ENCODE results near the gene DGUOK. TPM values are rescaled to one million over a fixed set of nuclear protein-coding genes. Genes with fewer than 3 reads are reported as not detected.

Gene DGUOK
- polyA plus RNA-seq, 1 donor: 35.3 TPM

DNA sequence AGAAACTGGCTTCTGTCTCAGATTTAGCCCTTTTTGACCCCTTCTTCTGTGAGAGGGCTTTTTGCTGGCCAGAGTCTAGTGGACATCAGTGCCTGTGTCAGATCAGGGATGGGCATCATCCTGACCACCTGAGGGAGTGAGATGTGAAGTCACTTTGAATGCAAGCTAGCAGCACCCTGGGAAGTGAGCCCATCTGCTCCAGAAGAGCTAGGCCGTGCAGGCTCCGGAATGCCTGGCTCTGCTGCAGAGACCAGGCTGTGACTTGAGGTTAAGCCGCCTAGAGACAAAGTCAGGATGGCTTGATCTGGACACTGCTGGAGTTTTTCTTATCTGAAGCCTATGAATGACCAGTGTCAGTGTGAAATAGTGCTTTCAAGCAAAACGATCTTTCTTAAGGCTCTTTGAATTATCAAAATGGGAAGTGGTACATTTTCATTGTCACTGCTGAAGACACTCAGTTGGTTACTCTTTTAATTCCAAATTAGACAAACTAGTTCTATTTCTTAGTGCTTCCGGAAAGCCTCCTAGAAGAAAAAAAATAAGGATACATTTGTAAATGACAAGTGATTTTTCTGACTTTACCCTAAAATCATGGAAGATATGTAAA lies 20.8 kb downstream of the DGUOK start:
- no peak for DNase-seq (ENCODE audit: low read depth)

- no peak for DNase-seq (ENCODE audit: low read depth)
Measured at GRCh38 chr2:73949802-73950201, 23.1 kb downstream of the DGUOK start.

DNA sequence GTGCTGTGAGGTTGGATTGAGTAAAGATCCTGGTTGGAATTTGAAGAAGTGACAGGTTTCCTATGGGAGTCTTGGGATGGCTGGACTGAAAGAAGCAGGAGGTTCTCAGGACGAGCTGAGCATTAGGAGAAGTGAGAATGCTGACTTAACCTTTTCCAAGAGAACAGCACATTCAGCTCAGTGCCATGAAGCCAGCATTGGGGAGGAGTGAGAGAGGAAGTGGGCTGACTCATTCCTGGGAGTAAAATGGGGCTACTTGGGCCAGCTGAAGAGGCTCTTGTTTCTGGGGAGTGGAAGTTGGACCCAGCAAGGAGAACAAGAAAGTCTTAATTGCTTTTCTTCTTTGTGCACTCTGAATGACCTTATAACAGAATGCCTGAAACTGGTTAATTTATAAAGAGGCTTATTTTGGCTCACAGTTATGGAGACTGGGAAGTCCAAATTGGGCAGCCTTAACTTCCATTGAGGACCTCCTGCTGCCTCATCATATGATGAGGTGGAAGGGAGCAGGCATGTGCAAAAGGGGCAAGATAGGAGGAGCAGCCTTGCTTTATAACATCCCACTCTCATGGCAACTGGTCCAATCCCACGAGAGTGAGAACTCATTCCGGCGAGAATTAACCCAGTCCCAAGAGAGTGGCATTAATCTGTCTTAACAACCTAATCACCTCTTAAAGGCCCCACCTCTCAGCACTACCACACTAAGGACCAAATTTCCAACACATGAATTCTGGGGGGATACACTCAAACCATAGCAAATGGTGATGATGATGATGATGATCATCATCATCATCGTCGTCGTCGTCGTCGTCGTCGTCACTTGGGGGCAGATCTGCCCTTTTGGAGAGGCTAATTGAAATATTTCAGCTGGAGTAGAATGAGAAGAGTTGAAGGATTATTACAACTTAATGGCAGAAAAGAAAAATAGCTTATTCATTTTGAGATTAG lies 26.1 kb downstream of the DGUOK start:
- no peak for DNase-seq (ENCODE audit: low read depth)

GRCh38 chr2:73956218-73956865 lies 29.7 kb downstream of the DGUOK start:
- no peak for DNase-seq (ENCODE audit: low read depth)

DNA sequence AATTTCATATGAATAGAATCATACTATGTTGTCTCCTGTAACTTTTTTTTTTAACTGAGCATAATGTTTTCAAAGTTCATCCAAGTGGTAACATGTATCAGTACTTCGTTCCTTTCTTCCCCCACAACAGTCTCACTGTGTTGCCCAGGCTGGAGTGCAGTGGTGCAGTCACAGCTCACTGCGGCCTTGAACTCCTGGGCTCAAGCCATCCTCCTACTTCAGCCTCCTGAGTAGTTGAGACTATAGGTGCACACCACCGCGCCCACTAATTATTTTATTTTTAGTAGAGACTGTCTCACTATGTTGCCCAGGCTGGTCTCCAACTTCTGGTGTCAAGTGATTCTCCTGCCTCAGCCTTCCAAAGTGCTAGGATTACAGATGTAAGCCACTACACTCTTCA lies 34.6 kb downstream of the DGUOK start:
- DNase-seq (ENCODE audit: low read depth): no peak

DNA sequence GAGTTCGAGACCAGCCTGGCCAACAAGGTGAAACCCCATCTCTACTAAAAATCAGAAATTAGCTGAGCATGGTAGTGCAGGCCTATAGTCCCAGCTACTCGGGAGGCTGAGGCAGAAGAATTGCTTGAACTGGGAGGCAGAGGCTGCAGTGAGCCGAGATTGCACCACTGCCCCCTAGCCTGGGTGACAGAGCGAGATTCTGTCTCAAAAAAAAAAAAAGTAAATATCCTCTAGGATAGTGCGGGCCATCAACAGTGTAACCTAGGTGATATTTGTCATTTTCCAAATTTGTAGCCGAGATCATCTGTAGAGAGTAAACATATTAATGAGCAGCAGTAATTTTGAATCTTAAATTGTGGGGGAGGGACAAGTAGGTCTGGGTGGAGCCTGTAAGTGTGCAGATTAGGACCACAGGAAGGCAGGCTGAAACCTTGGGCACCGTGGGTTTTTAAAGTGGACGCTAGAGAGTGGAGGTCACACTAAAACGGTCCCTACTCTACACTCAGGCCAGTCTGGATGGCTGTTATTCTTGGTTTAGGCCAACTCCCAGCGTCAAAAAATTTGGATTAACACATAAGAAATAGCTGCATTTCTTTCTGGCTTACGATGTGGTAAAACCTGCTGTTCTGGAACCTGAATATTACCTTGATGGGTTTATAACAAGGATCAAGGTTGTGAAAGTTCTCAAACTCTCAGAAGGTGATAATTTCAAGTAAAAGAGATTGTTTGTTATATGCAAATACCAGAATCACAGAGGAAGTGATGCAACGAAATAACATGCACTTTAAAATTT lies 35.3 kb downstream of the DGUOK start:
- no peak for DNase-seq (ENCODE audit: low read depth)

GRCh38 chr2:73962798-73963197 lies 36.1 kb downstream of the DGUOK start:
- no peak for DNase-seq (ENCODE audit: low read depth)

DNA sequence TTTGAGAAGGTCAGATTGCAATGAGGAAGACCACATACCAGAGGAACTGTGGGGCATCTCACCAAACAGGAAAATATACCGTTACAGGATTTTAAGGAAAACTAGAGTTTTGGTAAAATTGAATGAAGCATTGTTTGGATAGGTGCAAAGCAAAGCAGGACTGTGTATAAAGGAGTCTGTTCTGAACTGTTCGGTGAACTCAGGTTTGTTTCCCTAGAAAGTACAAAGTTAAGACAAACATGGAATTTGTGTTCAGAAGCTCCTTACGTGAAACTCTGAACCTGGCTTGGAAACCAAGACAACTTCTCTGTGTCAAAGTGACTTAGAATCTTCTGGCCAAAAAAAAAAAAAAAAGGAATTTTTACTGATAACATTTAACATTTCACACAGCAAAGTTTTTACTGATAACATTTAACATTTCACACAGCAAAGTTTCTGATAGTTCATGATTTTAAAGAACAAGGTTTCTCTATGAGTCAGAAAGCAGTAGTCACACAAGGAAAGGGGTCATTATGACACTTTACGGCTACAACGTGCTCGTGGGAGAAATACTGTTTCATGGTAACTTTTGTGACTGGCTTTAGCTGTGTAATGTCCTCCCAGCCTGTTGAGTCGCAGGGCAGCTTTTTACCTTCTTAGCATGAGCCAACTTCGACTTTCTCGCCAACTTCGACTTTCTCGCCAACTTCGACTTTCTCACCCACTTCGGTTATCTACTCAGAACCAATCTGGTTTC lies 36.9 kb downstream of the DGUOK start:
- no peak for DNase-seq (ENCODE audit: low read depth)

DNA sequence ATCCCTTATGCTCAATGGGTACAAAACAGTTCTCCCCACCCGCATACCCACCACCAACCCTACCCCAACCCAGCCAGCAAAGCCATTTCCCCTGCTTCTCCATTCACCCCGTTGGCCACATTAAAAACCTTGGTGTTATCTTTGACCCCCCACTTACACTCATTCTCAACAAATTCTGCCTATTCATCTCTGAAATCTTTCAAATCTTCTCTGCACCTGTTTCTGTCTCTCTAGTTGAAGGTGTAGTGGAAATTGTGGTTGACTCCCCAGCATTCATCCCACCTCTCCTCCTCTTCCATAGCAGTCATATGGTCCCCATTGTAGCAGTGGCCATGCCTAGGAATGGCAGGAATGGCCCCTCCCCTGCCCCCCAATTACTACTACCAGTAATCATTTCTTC lies 37.5 kb downstream of the DGUOK start:
- DNase-seq (ENCODE audit: low read depth): no peak

DNA sequence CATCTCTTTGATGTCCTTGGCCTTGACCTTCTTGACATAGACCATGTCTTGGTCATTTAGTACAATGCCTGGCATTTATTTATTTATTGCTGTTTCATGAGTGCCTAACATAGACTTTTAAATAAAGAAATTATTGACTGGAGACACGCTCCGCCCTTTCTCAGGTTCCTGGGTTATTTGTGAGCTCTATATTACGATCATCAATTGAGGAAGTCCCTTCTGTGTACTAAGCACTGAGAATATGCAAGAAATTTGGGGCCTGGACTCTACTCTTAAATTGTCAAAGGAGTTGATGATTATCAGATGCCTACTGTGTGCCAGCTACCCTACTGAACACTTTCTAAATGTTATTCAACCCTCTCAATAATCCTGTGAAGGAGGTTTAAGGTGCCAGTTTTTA lies 38.4 kb downstream of the DGUOK start:
- DNase-seq (ENCODE audit: low read depth): no peak

GRCh38 chr2:73968357-73968937 lies 41.8 kb downstream of the DGUOK start:
- no peak for DNase-seq (ENCODE audit: low read depth)

DNA sequence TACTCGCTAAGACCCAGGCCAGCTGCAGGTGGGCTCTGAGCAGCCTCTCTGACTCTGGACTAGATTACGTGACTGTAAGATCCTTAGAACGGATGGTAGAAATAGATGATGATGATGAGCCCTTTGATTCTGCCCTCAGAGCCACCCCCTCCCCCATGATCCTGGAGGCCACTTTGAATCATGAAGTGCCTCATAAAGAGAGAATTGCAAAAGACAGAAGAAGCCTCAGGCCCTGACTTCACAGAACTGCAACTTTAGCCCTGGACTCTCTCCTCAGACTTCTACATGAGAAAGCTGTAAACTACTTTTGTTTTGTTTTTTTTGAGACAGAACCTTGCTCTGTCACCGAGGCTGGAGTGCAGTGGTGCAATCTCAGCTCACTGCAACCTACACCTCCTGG lies 42.7 kb downstream of the DGUOK start:
- DNase-seq (ENCODE audit: low read depth): no peak

DNA sequence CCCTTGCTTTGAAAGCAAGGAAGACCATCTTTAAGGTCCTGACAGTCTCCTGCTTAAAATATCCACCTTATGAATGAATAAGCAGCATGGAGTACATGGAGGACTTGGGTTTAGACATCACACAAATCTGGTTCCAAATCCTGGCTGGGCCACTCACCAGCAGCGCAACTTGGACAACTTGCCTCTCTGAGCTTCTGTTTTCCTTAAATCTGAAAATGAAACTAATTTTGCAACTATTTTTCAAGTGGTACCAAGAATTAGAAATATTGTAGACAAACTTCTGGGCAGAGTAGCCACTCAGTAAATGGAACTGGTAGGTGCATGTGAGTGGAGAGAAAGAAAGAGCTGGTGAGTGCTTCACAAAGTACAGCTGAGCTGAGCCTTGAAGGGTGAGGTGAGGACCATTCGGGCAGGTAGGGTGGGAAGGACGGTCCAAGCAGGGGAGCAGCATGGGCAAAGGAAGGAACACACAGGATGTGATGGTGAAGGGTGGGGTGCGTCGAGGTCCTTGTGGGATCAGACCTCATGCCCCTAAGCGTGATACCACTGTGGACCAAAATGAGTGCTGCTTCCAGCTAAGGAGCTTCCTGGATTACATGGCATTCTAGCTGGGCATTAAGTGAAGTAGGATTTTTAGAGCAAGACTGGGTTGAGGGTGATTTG lies 43.6 kb downstream of the DGUOK start:
- no peak for DNase-seq (ENCODE audit: low read depth)

DNA sequence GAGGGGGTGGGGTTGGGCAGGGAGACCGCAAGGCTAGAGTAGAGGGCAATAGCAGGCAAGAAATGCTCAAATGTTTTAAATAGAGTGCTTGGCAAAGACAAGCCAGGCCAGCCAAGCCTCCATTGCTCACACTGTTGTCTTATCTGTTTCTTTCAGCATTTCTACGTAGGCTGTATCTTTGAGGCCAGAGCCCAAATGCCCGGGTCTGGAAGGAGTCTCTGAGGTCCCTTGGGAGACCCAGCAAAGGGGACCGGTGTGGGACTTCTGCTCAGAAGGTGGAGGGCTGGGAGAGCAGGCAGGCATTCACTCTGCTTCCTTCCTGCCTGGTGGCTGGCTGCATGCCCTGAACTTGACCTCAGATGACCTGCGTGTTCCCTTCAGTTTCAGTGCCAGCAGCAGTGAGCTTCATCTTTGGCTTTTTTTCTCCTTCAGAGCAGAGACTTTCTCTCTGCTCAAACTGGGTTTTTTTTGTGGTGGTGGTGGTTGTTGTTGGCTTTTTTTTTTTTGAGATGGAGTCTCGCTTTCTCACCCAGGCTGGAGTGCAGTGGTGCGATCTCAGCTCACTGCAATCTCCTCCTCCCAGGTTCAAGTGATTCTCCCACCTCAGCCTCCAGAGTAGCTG lies 44.3 kb downstream of the DGUOK start:
- DNase-seq (ENCODE audit: low read depth): no peak

DNA sequence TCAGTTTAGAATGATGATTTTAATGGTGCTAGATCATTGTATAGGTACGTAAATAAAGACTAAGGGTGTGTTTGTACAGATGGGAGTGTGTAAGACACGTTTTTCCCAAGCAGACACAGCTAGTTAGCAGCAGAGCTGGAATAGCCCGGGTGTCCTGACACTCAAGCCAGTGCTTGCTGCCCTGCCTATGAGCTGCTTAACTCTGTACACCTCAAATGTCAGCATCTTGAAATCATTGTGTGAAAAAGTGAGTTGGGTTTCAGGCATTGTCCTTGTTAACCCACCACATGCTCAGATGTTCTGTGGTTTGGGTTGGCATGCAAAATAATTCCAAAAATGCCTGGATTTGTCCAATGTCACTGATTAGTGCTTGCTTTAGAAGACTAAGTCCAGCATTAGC lies 45.0 kb downstream of the DGUOK start:
- no peak for DNase-seq (ENCODE audit: low read depth)

- no peak for DNase-seq (ENCODE audit: low read depth)
Measured at GRCh38 chr2:73972846-73973245, 46.2 kb downstream of the DGUOK start.

- DNase-seq (ENCODE audit: low read depth): no peak
Measured at GRCh38 chr2:73975731-73976130, 49.1 kb downstream of the DGUOK start.

DNA sequence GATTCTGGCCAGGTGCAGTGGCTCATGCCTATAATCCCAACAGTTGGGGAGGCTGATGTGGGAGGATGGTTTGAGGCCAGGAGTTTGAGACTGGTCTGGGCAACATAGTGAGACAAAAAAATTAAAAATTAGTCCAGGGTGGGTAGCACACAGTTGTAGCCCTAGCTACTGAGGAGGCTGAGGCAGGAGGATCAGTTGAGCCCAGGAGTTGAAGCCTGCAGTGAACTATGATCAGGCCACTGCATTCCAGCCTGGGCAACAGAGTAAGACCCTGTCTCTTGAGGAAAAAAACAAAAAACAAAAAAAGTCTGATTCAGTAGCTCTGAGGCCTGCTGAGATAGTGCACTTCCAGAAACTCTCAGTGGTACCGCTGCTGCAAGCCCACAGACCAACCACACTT lies 50.1 kb downstream of the DGUOK start:
- no peak for DNase-seq (ENCODE audit: low read depth)

DNA sequence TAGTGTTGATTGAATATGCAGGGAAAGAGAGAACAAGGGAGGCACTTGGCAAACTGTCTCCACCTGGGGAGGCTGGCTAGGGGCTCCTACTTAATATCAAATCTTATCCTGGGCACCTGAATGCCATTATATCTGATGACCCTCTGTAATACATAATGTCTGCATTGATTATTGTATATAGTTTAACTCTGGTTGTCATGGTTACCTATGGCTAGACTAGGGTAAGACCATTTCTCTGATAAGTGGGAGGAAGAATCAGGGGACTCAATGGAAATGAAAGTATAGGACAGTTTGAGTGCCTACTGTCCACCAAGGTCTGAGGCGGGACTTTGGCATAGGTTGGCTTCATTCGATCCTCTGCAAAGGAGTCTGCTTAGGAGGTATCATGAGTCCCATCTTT lies 50.8 kb downstream of the DGUOK start:
- no peak for DNase-seq (ENCODE audit: low read depth)

- no peak for DNase-seq (ENCODE audit: low read depth)
Measured at GRCh38 chr2:73979021-73979420, 52.3 kb downstream of the DGUOK start.
